ENCODE data around the gene ATRAID.

ATRAID gene

GRCh38 chr2:27219091-27219490 lies 7.2 kb downstream of the ATRAID start:
- DNase-seq (ENCODE audit: low read depth, low spot score) = no peak

GRCh38 chr2:27220091-27220490 lies 8.2 kb downstream of the ATRAID start:
- DNase-seq (ENCODE audit: low read depth, low spot score) = no peak

GRCh38 chr2:27221166-27221565 lies 9.3 kb downstream of the ATRAID start:
- no peak for DNase-seq (ENCODE audit: low read depth, low spot score)

- DNase-seq (ENCODE audit: low read depth, low spot score) = no peak
These were observed 10.6 kb downstream of the ATRAID start for GRCh38 chr2:27222407-27222806.

- no peak for DNase-seq (ENCODE audit: low read depth, low spot score)
These were observed 11.6 kb downstream of the ATRAID start for GRCh38 chr2:27223416-27223815.

GRCh38 chr2:27225526-27225925 lies 13.7 kb downstream of the ATRAID start:
- no peak for DNase-seq (ENCODE audit: low read depth, low spot score)

- DNase-seq (ENCODE audit: low read depth, low spot score) = no peak
These were observed 15.7 kb downstream of the ATRAID start for GRCh38 chr2:27227501-27227900.

GRCh38 chr2:27231921-27232320 lies 20.1 kb downstream of the ATRAID start:
- no peak for DNase-seq (ENCODE audit: low read depth, low spot score)

GRCh38 chr2:27233341-27233740 lies 21.5 kb downstream of the ATRAID start:
- DNase-seq (ENCODE audit: low read depth, low spot score) = no peak

GRCh38 chr2:27236136-27236535 lies 24.3 kb downstream of the ATRAID start:
- DNase-seq (ENCODE audit: low read depth, low spot score) = no peak

- no peak for DNase-seq (ENCODE audit: low read depth, low spot score)
These were observed 24.8 kb downstream of the ATRAID start for GRCh38 chr2:27236626-27237025.

- no peak for DNase-seq (ENCODE audit: low read depth, low spot score)
These were observed 25.6 kb downstream of the ATRAID start for GRCh38 chr2:27237341-27237945.

- DNase-seq (ENCODE audit: low read depth, low spot score) = no peak
These were observed 27.1 kb downstream of the ATRAID start for GRCh38 chr2:27238976-27239375.

GRCh38 chr2:27240406-27240805 lies 28.6 kb downstream of the ATRAID start:
- DNase-seq (ENCODE audit: low read depth, low spot score) = no peak

- no peak for DNase-seq (ENCODE audit: low read depth, low spot score)
These were observed 30.1 kb downstream of the ATRAID start for GRCh38 chr2:27241761-27242613.

GRCh38 chr2:27242614-27242951 lies 30.7 kb downstream of the ATRAID start:
- DNase-seq (ENCODE audit: low read depth, low spot score) = no peak

- DNase-seq (ENCODE audit: low read depth, low spot score) = no peak
These were observed 31.7 kb downstream of the ATRAID start for GRCh38 chr2:27243391-27244130.

- no peak for DNase-seq (ENCODE audit: low read depth, low spot score)
These were observed 33.3 kb downstream of the ATRAID start for GRCh38 chr2:27245116-27245515.

GRCh38 chr2:27245626-27246025 lies 33.8 kb downstream of the ATRAID start:
- no peak for DNase-seq (ENCODE audit: low read depth, low spot score)

GRCh38 chr2:27247893-27248292 lies 36.1 kb downstream of the ATRAID start:
- no peak for DNase-seq (ENCODE audit: low read depth, low spot score)

- no peak for DNase-seq (ENCODE audit: low read depth, low spot score)
These were observed 37.5 kb downstream of the ATRAID start for GRCh38 chr2:27249159-27249890.
